K562 (cell line): Measurements from ENCODE around the gene ZNF408.

Source experiments
- CTCF ChIP-seq, 3 experiments: IDR thresholded peaks in 2 of 3; conservative IDR thresholded peaks in 1 of 3; 2 replicates each; pipeline ENCODE4 v1.5.1; 2011 to 2012; ENCODE audit warnings: low read length in 3 of 3, mild to moderate bottlenecking in 3 of 3, control low read depth in 2 of 3, improper control_type of control experiment in 1 of 3, inconsistent platforms in 1 of 3, low read depth in 1 of 3, mixed read lengths in 1 of 3, moderate library complexity in 1 of 3; ENCODE audit not compliant: insufficient read depth in 2 of 3
- MAFF ChIP-seq: IDR thresholded peaks from 2 replicates; pipeline ENCODE4 v1.6.1; 2012; ENCODE audit warnings: low read length, improper control_type of control experiment
- MYBL2 ChIP-seq, 2 experiments: fragments of 450-650 bp in 1 of 2; sonication (generic) in 1 of 2; formaldehyde crosslinking in 1 of 2; IDR thresholded peaks; 2 replicates each; pipeline versions ENCODE4 v1.6.1 to v1.8.1; 2017 to 2022; ENCODE audit warnings: borderline replicate concordance in 1 of 2, inconsistent platforms in 1 of 2, low read depth in 1 of 2, mild to moderate bottlenecking in 1 of 2, missing genetic modification reagents in 1 of 2, moderate library complexity in 1 of 2

GRCh38 chr11:46694072-46694471, 6.8 kb upstream of the ZNF408 start:
- no peak for TF ChIP-seq MAFF
- TF ChIP-seq CTCF (IDR thresholded peaks at IDR 0.05 in 2 of 3, conservative IDR thresholded peaks at IDR 0.05 in 1 of 3; ENCODE audit: insufficient read depth in 2 of 3, low read depth in 1 of 3, low read length in 3 of 3): no peak
- TF ChIP-seq MYBL2 (IDR thresholded peaks at IDR 0.05; ENCODE audit: low read depth): no peak
- no peak for TF ChIP-seq MYBL2 (CRISPR knock-in tag; IDR thresholded peaks at IDR 0.05; ENCODE audit: borderline replicate concordance)
